Caki2 (cell line): ENCODE measurements around the gene ASAP2. TPM values are rescaled to one million over a fixed set of nuclear protein-coding genes. Genes with fewer than 3 reads are reported as not detected.

Experiments
- DNase-seq: peaks from one replicate; pipeline ENCODE4 v3.0.0-alpha.2; 2015; ENCODE audit warnings: low read depth
- in situ Hi-C: cut with HindIII; loops from 2 replicates; pipeline ENCODE4 v1.10.0; 2016; ENCODE audit warnings: low sequenced_read_pairs, low pct_unique_long_range_greater_than_20kb, mixed read lengths
- total RNA-seq: library from RNA; depleted of rRNA; stranded (reverse); fragments of >200 nt; shearing (Covaris generic); gene quantifications from 2 replicates; pipeline ENCODE4 v1.2.3, GENCODE V29; 2014; ENCODE audit warnings: low replicate concordance; rRNA removed

The ASAP2 gene
- total RNA-seq, result 33.8 and 34.8 TPM in 2 replicates

GRCh38 chr2:9205963-9206948 is at the start of gene ASAP2:
ASAP2 (plus strand) TSS chr2:9206812; CDS start chr2:9207105, 293 bp downstream.
- DNase-seq, result peak; percentile 73
- in situ Hi-C loops, result no loop called here

- no peak for DNase-seq
- in situ Hi-C loops, result no loop called here
These were observed 47.5 kb upstream of the ASAP2 start for GRCh38 chr2:9158786-9159779.

- DNase-seq, result no peak
- in situ Hi-C loops, result no loop called here
These were observed 45.9 kb upstream of the ASAP2 start for GRCh38 chr2:9160732-9161131.

GRCh38 chr2:9162841-9163240 is 43.8 kb upstream of the ASAP2 start:
- no peak for DNase-seq
- in situ Hi-C loops, result no loop called here

- in situ Hi-C loops, result no loop called here
- peak; percentile 35 for DNase-seq
These were observed 43.1 kb upstream of the ASAP2 start for GRCh38 chr2:9163306-9164111.

GRCh38 chr2:9164112-9164608 is 42.5 kb upstream of the ASAP2 start:
- in situ Hi-C loops, result no loop called here

GRCh38 chr2:9165625-9166024 is 41.0 kb upstream of the ASAP2 start:
- in situ Hi-C loops, result no loop called here
- no peak for DNase-seq

More at GRCh38 chr2:9164112-9164608, 42.5 kb upstream of the ASAP2 start:
- DNase-seq, result no peak

- in situ Hi-C loops, result no loop called here
- DNase-seq, result no peak
These were observed 39.8 kb upstream of the ASAP2 start for GRCh38 chr2:9166579-9167377.

- in situ Hi-C loops, result no loop called here
- no peak for DNase-seq
These were observed 38.6 kb upstream of the ASAP2 start for GRCh38 chr2:9167718-9168657.

- in situ Hi-C loops, result no loop called here
- DNase-seq, result no peak
These were observed 37.8 kb upstream of the ASAP2 start for GRCh38 chr2:9168821-9169221.

- in situ Hi-C loops, result no loop called here
- DNase-seq, result no peak
These were observed 37.1 kb upstream of the ASAP2 start for GRCh38 chr2:9169349-9170107.

GRCh38 chr2:9170458-9171130 is 36.0 kb upstream of the ASAP2 start:
- DNase-seq, result no peak
- in situ Hi-C loops, result no loop called here

- DNase-seq, result peak; percentile 34
- in situ Hi-C loops, result no loop called here
These were observed 31.7 kb upstream of the ASAP2 start for GRCh38 chr2:9174771-9175437.

- peak; percentile 45 for DNase-seq
These were observed 28.3 kb upstream of the ASAP2 start for GRCh38 chr2:9178110-9178903.

More at GRCh38 chr2:9178110-9178903, 28.3 kb upstream of the ASAP2 start:
- in situ Hi-C loops, result no loop called here
